GM23248 (cell line): ENCODE results near the gene ENTREP1.

Experiments used
- EZH2 ChIP-seq: fragments of 200-600 bp; sonication (generic); IDR thresholded peaks from 2 replicates; pipeline ENCODE4 v1.6.1; 2018; ENCODE audit warnings: antibody characterized with exemption, mild to moderate bottlenecking; ENCODE audit not compliant: insufficient read depth, poor library complexity, severe bottlenecking
- EZH2phosphoT487 ChIP-seq: fragments of 200-600 bp; sonication (generic); IDR thresholded peaks from 2 replicates; pipeline ENCODE4 v1.6.1; 2018; ENCODE audit warnings: antibody characterized with exemption, moderate library complexity, mild to moderate bottlenecking, low read depth; ENCODE audit not compliant: insufficient read depth

DNA sequence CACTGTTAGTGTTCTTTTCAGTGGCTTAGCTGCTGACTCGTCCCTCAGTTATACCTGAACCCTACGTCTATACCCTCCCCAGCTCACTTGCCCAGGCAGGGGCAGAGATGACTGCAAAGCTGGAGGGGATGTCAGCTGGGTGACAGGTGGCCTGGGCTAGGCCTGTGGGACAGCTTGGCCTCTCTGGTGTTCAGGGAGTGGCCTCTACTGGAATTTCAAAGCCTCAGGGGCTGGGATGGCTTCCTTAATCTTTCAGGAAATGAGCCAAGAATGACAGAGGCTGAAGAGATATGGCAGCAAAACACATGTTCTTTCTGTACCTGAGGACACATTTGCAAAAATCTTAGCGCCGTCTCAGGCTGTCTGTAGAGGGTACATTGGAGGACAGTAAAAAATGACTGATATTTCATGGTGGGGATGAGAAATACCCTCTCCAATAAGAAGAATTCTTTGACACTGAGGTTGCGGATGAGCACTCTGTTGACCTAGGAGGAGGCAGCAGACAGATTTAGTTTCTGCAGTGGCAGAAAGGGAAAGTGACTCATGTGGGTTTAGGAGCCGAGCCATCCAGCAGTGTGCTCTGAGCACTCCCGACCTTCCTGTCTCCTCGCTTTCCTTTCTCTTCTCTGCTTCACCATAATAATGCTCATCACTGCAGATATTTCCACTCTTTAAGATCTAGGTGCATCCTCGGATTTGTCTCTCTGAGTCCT, 54.4 kb downstream of the ENTREP1 start:
- no peak for TF ChIP-seq EZH2
- TF ChIP-seq EZH2phosphoT487: no peak
